GM12801 (cell line): ENCODE data around the gene MOB4.

Experiments
- CTCF ChIP-seq: IDR thresholded peaks from one replicate; pipeline ENCODE4 v1.5.1; 2011; ENCODE audit warnings: control low read depth; ENCODE audit not compliant: insufficient read length; ENCODE audit errors: extremely low read depth

MOB4 gene

GRCh38 chr2:197555467-197555866 lies 39.6 kb downstream of the MOB4 start:
- no peak for TF ChIP-seq CTCF

DNA sequence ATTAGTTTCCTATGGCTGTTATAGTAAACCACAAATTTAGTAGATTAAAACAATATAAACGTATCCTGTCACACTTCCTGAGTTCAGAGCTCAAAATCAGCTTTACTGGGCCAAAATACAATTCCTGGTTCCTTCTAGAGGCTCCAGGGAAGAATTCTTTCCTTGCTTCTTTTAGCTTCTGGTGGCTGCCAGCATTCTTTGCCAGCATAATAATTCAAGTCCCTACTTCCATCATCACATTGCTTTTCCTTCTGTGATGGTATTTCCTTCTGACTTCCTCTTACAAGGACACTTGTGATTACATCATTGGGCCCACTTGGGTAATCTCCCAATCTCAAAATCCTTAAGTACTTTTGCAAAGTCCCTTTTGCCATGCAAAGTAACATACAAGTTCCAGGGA lies 40.6 kb downstream of the MOB4 start:
- TF ChIP-seq CTCF: no peak

DNA sequence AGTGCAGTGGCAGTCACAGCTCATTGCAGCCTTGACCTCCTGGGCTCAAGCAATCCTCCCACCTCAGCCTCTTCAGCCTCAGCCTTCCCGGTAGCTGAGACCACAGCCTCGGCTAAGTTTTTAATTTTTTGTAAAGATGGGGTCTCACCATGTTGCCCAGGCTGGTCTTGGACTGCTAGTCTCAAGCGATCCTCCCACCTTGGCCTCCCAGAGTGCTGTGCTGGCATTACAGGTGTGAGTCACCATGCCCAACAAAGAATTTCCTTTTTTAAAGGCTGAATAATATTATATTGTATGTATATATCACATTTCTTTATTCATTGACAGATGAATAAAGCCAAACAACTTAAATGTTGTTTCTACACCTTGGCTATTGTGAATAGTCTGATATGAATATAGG lies 42.5 kb downstream of the MOB4 start:
- TF ChIP-seq CTCF: no peak

DNA sequence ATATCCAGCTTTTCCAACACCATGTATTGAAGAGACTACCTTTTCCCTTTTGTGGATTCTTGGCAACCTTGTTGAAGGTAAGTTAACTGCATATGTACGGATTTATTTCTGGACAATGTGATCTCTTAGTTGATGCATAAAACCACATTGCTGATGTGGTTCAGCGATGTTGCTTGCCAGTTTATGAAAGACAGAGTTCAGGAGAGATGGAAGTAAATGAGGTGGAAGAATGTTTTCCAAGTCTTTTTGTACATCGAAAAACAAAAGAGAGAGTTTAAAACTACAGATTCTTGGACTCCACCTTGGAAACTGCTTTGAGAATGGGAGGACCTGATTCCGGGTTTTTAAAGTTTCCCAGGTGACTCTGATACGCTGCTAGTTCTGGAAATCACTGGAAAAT lies 43.8 kb downstream of the MOB4 start:
- no peak for TF ChIP-seq CTCF

GRCh38 chr2:197560146-197560665 lies 44.3 kb downstream of the MOB4 start:
- TF ChIP-seq CTCF: no peak

GRCh38 chr2:197571627-197572271 lies 55.9 kb downstream of the MOB4 start:
- TF ChIP-seq CTCF: no peak

DNA sequence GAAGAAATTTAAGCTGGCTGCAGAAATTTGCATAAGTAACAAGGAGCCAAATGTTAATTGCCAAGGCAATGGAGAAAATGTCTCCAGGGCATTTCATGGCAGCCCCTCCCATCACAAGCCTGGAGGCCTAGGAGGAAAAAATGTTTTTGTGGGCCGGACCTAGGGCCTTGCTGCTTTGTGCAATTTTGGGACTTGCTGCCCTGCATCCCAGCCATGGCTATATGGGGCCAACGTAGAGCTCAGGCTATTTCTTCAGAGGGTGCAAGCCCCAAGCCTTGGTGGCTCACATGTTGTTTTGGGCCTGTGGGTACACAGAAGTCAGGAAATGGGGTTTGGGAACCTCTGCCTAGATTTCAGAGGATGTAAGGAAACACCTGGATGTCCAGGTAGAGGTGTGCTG lies 57.7 kb downstream of the MOB4 start:
- no peak for TF ChIP-seq CTCF
